Lung (tissue), 12 donors: ENCODE data around the gene GABRA5. TPM values are rescaled to one million over a fixed set of nuclear protein-coding genes. Genes with fewer than 3 reads are reported as not detected.
A peak's percentile ranks its signal among the peaks of the same experiment; 100 is the strongest.

ENCODE experiments used
- ATAC-seq: fragments of 200-7000 bp; cut with Tn5 transposase; one replicate; pipeline ENCODE4 v1.9.1; 2020; ENCODE audit warnings: moderate number of reproducible peaks; ENCODE audit not compliant: insufficient read depth, low FRiP score
- DNase-seq, 3 donors: peaks; one replicate each; pipeline ENCODE4 v3.0.0-alpha.2; 2013 to 2017
- H3K27ac ChIP-seq, 2 donors: one replicate each; pipeline ENCODE4 v1.5.1; 2013; ENCODE audit warnings: mild to moderate bottlenecking in 2 of 2, moderate library complexity in 2 of 2, control low read depth in 1 of 2, inconsistent platforms in 1 of 2, low read depth in 1 of 2, low read length in 1 of 2
- H3K27me3 ChIP-seq, 3 donors: one replicate each; pipeline ENCODE4 v1.5.1; 2013; ENCODE audit warnings: low read length in 2 of 3; ENCODE audit not compliant: control insufficient read depth in 3 of 3, insufficient read depth in 3 of 3
- H3K36me3 ChIP-seq, 4 donors: one replicate each; pipeline ENCODE4 v1.5.1; 2013; ENCODE audit warnings: low read length in 4 of 4, mild to moderate bottlenecking in 1 of 4, moderate library complexity in 1 of 4; ENCODE audit not compliant: control insufficient read depth in 4 of 4, insufficient read depth in 4 of 4
- H3K4me1 ChIP-seq, 5 donors: one replicate each; pipeline ENCODE4 v1.5.1; 2013; ENCODE audit warnings: low read length in 5 of 5, mild to moderate bottlenecking in 2 of 5, moderate library complexity in 1 of 5; ENCODE audit not compliant: control insufficient read depth in 5 of 5, insufficient read depth in 5 of 5
- H3K4me3 ChIP-seq: one replicate; pipeline ENCODE4 v1.5.1; 2013; ENCODE audit warnings: mild to moderate bottlenecking, control low read depth, moderate library complexity
- H3K9ac ChIP-seq, 2 donors: one replicate each; pipeline ENCODE4 v1.5.1; 2013; ENCODE audit warnings: low read length in 2 of 2, control low read depth in 1 of 2; ENCODE audit not compliant: insufficient read depth in 1 of 2
- H3K9me3 ChIP-seq, 4 donors: one replicate each; pipeline ENCODE4 v1.5.1; 2013; ENCODE audit warnings: low read length in 3 of 4, mild to moderate bottlenecking in 1 of 4, moderate library complexity in 1 of 4; ENCODE audit not compliant: control insufficient read depth in 4 of 4, insufficient read depth in 3 of 4
- WGBS, 2 donors: extraction: QIAGEN DNeasy Blood & Tissue Kit; methylation state at CpG; one replicate each; pipeline ENCODE4 v1.1.7; 2013; 5-methylcytosine and 5-hydroxymethylcytosine counted together
- polyA plus RNA-seq, 2 donors: library from polyadenylated mRNA; stranded (reverse); fragments of 200-250 nt; gene quantifications; one replicate each; pipeline ENCODE4 v1.2.1, GENCODE V29; 2013
- total RNA-seq, 2 donors: library from RNA; depleted of rRNA in 1 of 2; stranded (reverse); fragments of >200 nt in 1 of 2; gene quantifications; one replicate each; pipeline ENCODE4 v1.2.1, GENCODE V29; 2014 to 2021
- TF ChIP-seq, protein P1 (sequence below): IDR thresholded peaks from 2 replicates; pipeline ENCODE4 v1.5.1; 2012; ENCODE audit warnings: mild to moderate bottlenecking; ENCODE audit errors: control extremely low read depth, extremely low read depth
- donor health status: control.
- donor health status: control.
- donor health status: Bipolar disorder and iron deficiency.
- donor health status: healthy.
- donor health status: DM: yes; HTN: yes; CAD: no.

GABRA5 gene
- total and polyA plus RNA-seq, 4 donors: not detected

DNA sequence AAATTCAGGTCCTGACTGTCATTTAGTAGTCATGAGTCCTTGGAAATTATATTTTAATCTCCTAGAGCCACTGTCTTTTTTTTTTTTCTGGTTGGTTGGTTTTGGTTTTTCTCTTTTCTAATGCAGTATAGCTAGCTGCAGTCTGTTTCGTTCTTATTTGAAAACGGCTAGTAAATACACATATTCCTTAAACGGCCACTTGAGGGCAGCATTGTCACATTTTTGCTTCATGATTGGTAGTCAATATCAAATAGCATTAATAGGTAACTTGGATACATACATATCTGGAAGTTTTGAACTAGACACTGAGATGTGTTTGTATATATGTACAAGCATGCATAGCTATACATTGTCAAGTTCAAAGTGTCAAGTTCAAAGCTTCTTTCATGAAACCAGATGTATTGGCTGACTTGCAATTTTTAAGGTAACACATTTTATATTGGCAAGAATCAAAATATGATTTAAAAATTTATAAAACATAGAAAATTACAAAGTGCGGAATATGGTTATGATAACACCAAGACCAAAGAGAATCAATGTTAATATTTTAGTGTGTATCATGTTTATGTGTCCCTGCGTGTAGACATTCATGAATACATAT, 22.5 kb downstream of the GABRA5 start:
- H3K4me1 ChIP-seq: peaks cover 0 to 14% (median 0%) of the 10 kb centered on the region in 5 donors
- H3K9me3 ChIP-seq: peaks cover 0 to 5% (median 0%) of the 10 kb centered on the region in 4 donors
- TF ChIP-seq, protein P1, sequence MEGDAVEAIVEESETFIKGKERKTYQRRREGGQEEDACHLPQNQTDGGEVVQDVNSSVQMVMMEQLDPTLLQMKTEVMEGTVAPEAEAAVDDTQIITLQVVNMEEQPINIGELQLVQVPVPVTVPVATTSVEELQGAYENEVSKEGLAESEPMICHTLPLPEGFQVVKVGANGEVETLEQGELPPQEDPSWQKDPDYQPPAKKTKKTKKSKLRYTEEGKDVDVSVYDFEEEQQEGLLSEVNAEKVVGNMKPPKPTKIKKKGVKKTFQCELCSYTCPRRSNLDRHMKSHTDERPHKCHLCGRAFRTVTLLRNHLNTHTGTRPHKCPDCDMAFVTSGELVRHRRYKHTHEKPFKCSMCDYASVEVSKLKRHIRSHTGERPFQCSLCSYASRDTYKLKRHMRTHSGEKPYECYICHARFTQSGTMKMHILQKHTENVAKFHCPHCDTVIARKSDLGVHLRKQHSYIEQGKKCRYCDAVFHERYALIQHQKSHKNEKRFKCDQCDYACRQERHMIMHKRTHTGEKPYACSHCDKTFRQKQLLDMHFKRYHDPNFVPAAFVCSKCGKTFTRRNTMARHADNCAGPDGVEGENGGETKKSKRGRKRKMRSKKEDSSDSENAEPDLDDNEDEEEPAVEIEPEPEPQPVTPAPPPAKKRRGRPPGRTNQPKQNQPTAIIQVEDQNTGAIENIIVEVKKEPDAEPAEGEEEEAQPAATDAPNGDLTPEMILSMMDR: peak; percentile 63
- H3K9ac ChIP-seq: no peak overlapping the region
- DNase-seq: peak; percentile 73 to 89 (median 87)
- no peaks in the 10 kb centered on the region for H3K36me3 ChIP-seq
- no peak overlapping the region for H3K27ac ChIP-seq
- ATAC-seq: no peak
- H3K27me3 ChIP-seq: peaks cover 0 to 4% (median 2%) of the 10 kb centered on the region in 3 donors
- 22 to 24% methylated on average over 5 of the region's 5 CpGs for WGBS, 2 donors
- H3K4me3 ChIP-seq: no peak overlapping the region

DNA sequence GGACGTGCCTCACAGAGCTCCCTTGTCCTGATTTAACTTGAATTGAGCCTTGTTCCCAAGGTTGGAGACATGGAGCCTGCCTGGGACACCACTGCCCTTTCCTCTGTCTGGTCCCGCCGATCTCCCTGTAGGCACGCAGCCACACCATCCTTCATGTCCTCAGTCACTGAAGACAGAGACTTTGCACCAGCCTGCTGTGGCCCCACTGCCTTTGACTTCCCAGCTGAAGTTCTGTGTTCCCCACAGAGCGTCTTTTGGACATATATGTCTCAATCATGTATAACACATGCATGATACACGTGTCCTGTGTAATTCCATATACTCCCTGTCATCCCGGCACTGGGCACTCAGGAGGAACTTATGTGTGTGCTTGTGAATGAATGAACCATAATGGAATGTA, 23.6 kb downstream of the GABRA5 start:
- no peak overlapping the region for H3K9ac ChIP-seq
- WGBS, 2 donors: 81 to 87% methylated on average over 7 of the region's 7 CpGs
- H3K9me3 ChIP-seq: peaks cover 0 to 6% (median 0%) of the 10 kb centered on the region in 4 donors
- no peak overlapping the region for H3K27ac ChIP-seq
- H3K36me3 ChIP-seq: no peaks in the 10 kb centered on the region
- peaks cover 0 to 4% (median 2%) of the 10 kb centered on the region in 3 donors for H3K27me3 ChIP-seq
- TF ChIP-seq, protein P1: no peak
- no peak overlapping the region for H3K4me3 ChIP-seq
- ATAC-seq (no peak), DNase-seq (no peak)
- H3K4me1 ChIP-seq: peaks cover 0 to 14% (median 0%) of the 10 kb centered on the region in 5 donors

DNA sequence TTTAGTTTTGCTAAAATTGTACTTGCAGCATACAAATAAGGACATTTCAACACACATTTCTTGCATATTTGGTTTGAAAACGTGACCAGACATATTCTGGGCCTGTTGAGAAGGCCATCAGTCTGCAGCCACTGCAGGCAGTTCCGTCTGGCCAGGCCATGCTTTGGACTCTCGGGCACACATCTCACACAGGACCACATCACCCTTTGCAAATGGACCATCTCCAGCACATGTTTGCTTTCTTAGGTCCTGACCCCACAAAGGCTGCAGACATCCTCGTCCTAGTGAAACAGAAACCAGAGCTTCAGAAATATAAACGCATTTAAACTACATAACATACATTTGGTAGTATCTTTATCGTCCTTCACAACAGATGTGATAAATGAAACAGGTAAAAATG, 24.1 kb downstream of the GABRA5 start:
- 62 to 65% methylated on average over 6 of the region's 6 CpGs for WGBS, 2 donors
- ATAC-seq (no peak), DNase-seq (no peak)
- TF ChIP-seq, protein P1: no peak
- peaks cover 0 to 4% (median 2%) of the 10 kb centered on the region in 3 donors for H3K27me3 ChIP-seq
- no peaks in the 10 kb centered on the region for H3K36me3 ChIP-seq
- peaks cover 0 to 14% (median 0%) of the 10 kb centered on the region in 5 donors for H3K4me1 ChIP-seq
- peaks cover 0 to 6% (median 0%) of the 10 kb centered on the region in 4 donors for H3K9me3 ChIP-seq
- no peak overlapping the region for H3K9ac ChIP-seq
- no peak overlapping the region for H3K4me3 ChIP-seq
- no peak overlapping the region for H3K27ac ChIP-seq
